Activated B cell treated with CpG ODN at 0.5 μM for 24 hours (primary cell): ENCODE measurements around the gene PHF12. TPM values are rescaled to one million over a fixed set of nuclear protein-coding genes. Genes with fewer than 3 reads are reported as not detected.
"Not testable (repeated sequence)": the region's sequence is repeated elsewhere in the genome, so short reads cannot be mapped to it uniquely, and the experiment has no call there.

ENCODE experiments used
- ATAC-seq: fragments of 200-7000 bp; cut with Tn5 transposase; one replicate; pipeline ENCODE4 v1.10.0; 2021; ENCODE audit warnings: low read depth, mild to moderate bottlenecking, moderate library complexity
- CTCF ChIA-PET: fragments of 350-600 bp; sonication (Branson Sonifier 250); formaldehyde crosslinking; loops from one replicate; lab custom pipeline; 2021; ENCODE audit warnings: antibody characterized with exemption; lab: Charles Lee
- POLR2A ChIA-PET: fragments of 350-600 bp; sonication (Branson Sonifier 250); formaldehyde crosslinking; loops from one replicate; lab custom pipeline; 2021; ENCODE audit warnings: antibody characterized with exemption; lab: Charles Lee
- DNase-seq: peaks from one replicate; pipeline ENCODE4 v3.0.0; 2022
- H3K27ac Mint-ChIP-seq: one replicate; pipeline ENCODE4 v1.8.0; 2020; ENCODE audit warnings: mixed read lengths
- H3K27me3 Mint-ChIP-seq: one replicate; pipeline ENCODE4 v1.8.0; 2021; ENCODE audit warnings: mixed read lengths
- H3K36me3 Mint-ChIP-seq: one replicate; pipeline ENCODE4 v1.8.0; 2021; ENCODE audit warnings: low read depth, mixed read lengths
- H3K4me1 Mint-ChIP-seq: one replicate; pipeline ENCODE4 v1.8.0; 2021; ENCODE audit warnings: mixed read lengths
- H3K4me3 Mint-ChIP-seq: one replicate; pipeline ENCODE4 v1.8.0; 2020; ENCODE audit warnings: mild to moderate bottlenecking, mixed read lengths
- H3K9me3 Mint-ChIP-seq: one replicate; pipeline ENCODE4 v1.8.0; 2020; ENCODE audit warnings: mixed read lengths
- CTCF ChIP-seq: fragments of 200-600 bp; IDR thresholded peaks from one replicate; pipeline ENCODE4 v1.8.0; 2022; ENCODE audit warnings: antibody characterized with exemption, mild to moderate bottlenecking
- intact Hi-C: fragments of 100-400 bp; cut with micrococcal nuclease; formaldehyde crosslinking; loops from one replicate; pipeline ENCODE4 v1.15.1; 2024
- total RNA-seq: library from RNA; stranded (reverse); gene quantifications from 2 replicates; pipeline ENCODE4 v1.2.3, GENCODE V29; 2022

The PHF12 gene
- total RNA-seq, 1 donor from 2014 or later: 96.5 TPM

GRCh38 chr17:28897769-28898526 is 53.4 kb downstream of the PHF12 start:
- H3K27me3 Mint-ChIP-seq: no peaks in the 10 kb centered on the region
- POLR2A ChIA-PET: interaction anchor here (0.5 to 8.1 kb wide), 26 partner anchors 10 to 395 kb away, joined by 3 to 81 read pairs (median 6); partner anchors contain the start of genes ERAL1, FAM222B, NEK8 and PHF12
- TF ChIP-seq CTCF: no peak
- H3K9me3 Mint-ChIP-seq: no peaks in the 10 kb centered on the region
- H3K4me3 Mint-ChIP-seq: peak overlapping the region; percentile 96
- ATAC-seq: no peak
- intact Hi-C loops: loop anchor here (1.0 kb wide), 3 partner anchors 10 to 170 kb away; partner anchors contain the start of gene NEK8
- DNase-seq: no peak
- H3K27ac Mint-ChIP-seq: peak overlapping the region; percentile 86
- peaks cover 76% of the 10 kb centered on the region for H3K4me1 Mint-ChIP-seq
- peaks cover 45% of the 10 kb centered on the region for H3K36me3 Mint-ChIP-seq
- CTCF ChIA-PET: interaction anchor here (0.6 to 10.4 kb wide), 8 partner anchors 9 to 171 kb away, joined by 3 to 90 read pairs (median 6); partner anchors contain the start of genes FAM222B and TLCD1

DNA sequence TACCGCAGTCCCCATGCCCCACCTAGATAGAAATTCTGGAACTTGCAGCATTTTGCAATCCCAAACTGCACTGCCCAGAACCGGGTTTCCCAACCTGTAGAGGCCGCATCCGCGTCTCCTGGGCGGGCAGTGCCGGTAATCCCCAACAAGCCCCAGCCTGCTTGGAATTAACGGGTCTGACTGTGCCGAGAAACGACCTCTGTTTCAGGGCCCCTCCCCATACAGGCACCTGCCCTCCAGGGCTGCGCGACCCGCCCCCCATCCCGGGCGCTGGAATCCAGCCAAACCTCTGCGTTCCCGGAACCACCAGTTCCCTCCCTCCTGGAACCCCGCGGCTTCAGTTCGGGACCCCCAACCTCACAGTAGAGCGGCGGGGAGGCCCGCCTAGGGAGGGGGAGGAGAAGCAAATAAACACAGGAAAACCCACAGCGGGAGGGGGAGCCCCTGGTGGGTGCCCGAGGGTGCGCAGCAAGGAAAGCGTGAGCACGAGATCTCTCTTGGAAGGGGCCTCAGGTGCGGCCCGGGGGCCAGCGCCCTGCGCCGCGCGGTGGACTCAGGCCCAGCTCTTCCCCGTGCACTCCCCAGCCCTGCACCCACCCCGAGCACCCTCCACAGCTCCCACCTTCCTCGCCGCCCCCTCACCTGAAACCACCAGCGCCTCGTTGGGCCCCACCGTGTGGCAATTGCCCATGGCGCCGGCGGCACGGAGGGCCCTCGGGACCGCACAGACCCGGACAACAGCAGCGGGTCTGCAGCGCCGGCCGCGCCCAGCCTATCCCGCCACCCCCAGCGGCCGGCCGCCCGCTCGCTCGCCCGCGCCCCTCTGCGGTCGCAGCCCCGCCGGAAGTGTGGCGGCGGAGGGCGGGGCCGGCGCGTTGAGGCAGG is 54.2 kb downstream of the PHF12 start, which contains the start of gene FLOT2:
FLOT2 (minus strand) TSS at position 850 of the 885 bp plus-strand sequence; CDS start at position 691, 159 bp downstream.
- H3K4me3 Mint-ChIP-seq: peak within 1 kb of the TSS; percentile 96
- ATAC-seq (peak; percentile 58), DNase-seq (peak; percentile 66)
- no peaks in the 10 kb centered on the region for H3K27me3 Mint-ChIP-seq
- peaks cover 47% of the 10 kb centered on the region for H3K36me3 Mint-ChIP-seq
- no peaks in the 10 kb centered on the region for H3K9me3 Mint-ChIP-seq
- ChIA-PET POLR2A (interaction anchor here (0.6 to 8.1 kb wide), 25 partner anchors 9 to 186 kb away, joined by 3 to 81 read pairs (median 7); partner anchors contain the start of genes ERAL1, FAM222B, NEK8 and PHF12), CTCF (interaction anchor here (0.6 to 10.4 kb wide), 9 partner anchors 9 to 171 kb away, joined by 3 to 90 read pairs (median 7); partner anchors contain the start of genes FAM222B and TLCD1)
- no peak for TF ChIP-seq CTCF
- peaks cover 81% of the 10 kb centered on the region for H3K4me1 Mint-ChIP-seq
- intact Hi-C loops: loop anchor here (1.0 kb wide), 3 partner anchors 9 to 169 kb away; partner anchors contain the start of gene NEK8
- H3K27ac Mint-ChIP-seq: peak within 1 kb of the TSS; percentile 86

- Mint-ChIP-seq H3K36me3 (peaks cover 49% of the 10 kb centered on the region), H3K4me3 (peak overlapping the region; percentile 96), H3K27me3 (no peaks in the 10 kb centered on the region), H3K27ac (peak overlapping the region; percentile 86), H3K4me1 (peaks cover 81% of the 10 kb centered on the region), H3K9me3 (no peaks in the 10 kb centered on the region)
- CTCF ChIA-PET: interaction anchor here (1.1 to 10.4 kb wide), 5 partner anchors 47 to 170 kb away, joined by 3 to 90 read pairs (median 11); partner anchors contain the start of genes FAM222B and TLCD1
- ATAC-seq (no peak), DNase-seq (no peak)
- no peak for TF ChIP-seq CTCF
- intact Hi-C loops: no loop called here
- POLR2A ChIA-PET: interaction anchor here (0.9 to 8.1 kb wide), 15 partner anchors 8 to 185 kb away, joined by 3 to 81 read pairs (median 11); partner anchors contain the start of genes ERAL1, NEK8, PHF12 and PROCA1
Measured at GRCh38 chr17:28896491-28896883, 54.8 kb downstream of the PHF12 start.

GRCh38 chr17:28895794-28896447 is 55.4 kb downstream of the PHF12 start:
- no peaks in the 10 kb centered on the region for H3K27me3 Mint-ChIP-seq
- H3K36me3 Mint-ChIP-seq: peaks cover 55% of the 10 kb centered on the region
- H3K27ac Mint-ChIP-seq: peak overlapping the region; percentile 86
- intact Hi-C loops: no loop called here
- no peak for TF ChIP-seq CTCF
- CTCF ChIA-PET: interaction anchor here (1.1 to 10.4 kb wide), 5 partner anchors 47 to 169 kb away, joined by 3 to 90 read pairs (median 11); partner anchors contain the start of genes FAM222B and TLCD1
- ATAC-seq: no peak
- peaks cover 82% of the 10 kb centered on the region for H3K4me1 Mint-ChIP-seq
- H3K9me3 Mint-ChIP-seq: no peaks in the 10 kb centered on the region
- no peak for DNase-seq
- POLR2A ChIA-PET: interaction anchor here (0.6 to 8.1 kb wide), 13 partner anchors 8 to 185 kb away, joined by 3 to 81 read pairs (median 11); partner anchors contain the start of genes ERAL1, NEK8, PHF12 and TLCD1
- peak overlapping the region; percentile 96 for H3K4me3 Mint-ChIP-seq

DNA sequence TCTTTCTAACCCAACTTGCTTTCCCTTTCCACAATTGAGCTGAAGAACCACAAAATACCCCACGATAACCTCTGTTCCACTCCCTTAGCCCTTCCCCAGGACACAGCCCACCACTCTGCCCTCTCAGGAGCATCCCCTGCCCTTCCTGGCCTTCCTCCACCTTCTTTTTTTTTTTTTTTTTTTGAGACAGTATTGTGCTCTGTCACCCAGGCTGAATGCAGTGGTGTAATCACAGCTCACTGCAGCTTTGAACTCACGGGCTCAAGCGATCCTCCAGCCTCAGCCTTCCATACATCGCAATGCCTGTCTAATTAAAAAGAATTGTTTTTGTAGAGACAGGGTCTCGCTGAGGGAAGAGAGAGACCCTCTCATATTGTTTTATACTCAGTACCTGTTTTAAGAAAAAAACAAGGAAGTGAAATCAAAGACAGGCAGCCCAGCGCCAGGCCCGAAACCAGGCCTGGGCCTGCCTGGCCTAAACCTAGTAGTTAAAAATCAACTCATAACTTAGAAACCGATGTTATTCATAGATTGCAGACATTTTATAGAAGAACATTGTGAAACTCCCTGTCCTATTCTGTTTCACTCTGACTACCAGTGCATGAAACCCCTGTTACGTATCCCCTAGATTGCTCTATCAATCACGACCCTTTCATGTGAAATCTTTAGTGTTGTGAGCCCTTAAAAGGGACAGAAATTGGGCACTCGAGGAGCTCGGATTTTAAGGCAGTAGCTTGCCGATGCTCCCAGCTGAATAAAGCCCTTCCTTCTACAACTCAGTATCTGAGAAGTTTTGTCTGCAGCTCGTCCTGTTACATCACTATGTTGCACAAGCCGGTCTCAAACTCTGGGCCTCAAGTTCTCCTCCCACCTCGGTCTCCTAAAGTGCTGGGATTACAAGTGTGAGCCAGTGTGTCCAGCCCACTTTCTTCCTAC is 57.8 kb downstream of the PHF12 start:
- peaks cover 88% of the 10 kb centered on the region for H3K4me1 Mint-ChIP-seq
- intact Hi-C loops: loop anchor here (1.0 kb wide), 1 partner anchor 9 kb away; no protein-coding TSS in a partner anchor
- DNase-seq (peak; percentile 37), ATAC-seq (peak; percentile 9)
- peak overlapping the region; percentile 84 for H3K4me3 Mint-ChIP-seq
- peak overlapping the region; percentile 100 for H3K27ac Mint-ChIP-seq
- H3K27me3 Mint-ChIP-seq, H3K9me3 Mint-ChIP-seq: not testable (repeated sequence)
- peaks cover 47% of the 10 kb centered on the region for H3K36me3 Mint-ChIP-seq
- POLR2A ChIA-PET: interaction anchor here (0.5 to 8.1 kb wide), 23 partner anchors 8 to 248 kb away, joined by 3 to 71 read pairs (median 7); partner anchors contain the start of genes DHRS13, ERAL1, FAM222B and NEK8
- CTCF ChIA-PET: interaction anchor here (0.6 to 4.1 kb wide), 5 partner anchors 9 to 167 kb away, joined by 3 to 22 read pairs (median 4); partner anchors contain the start of genes DHRS13 and TLCD1
